HCT116 (cell line): ENCODE results near the gene WNT16. TPM values are rescaled to one million over a fixed set of nuclear protein-coding genes. Genes with fewer than 3 reads are reported as not detected.

Source experiments
- ATAC-seq: fragments of 200-7000 bp; cut with Tn5 transposase; 2 replicates; pipeline ENCODE4 v1.9.1; 2020; ENCODE audit warnings: mild to moderate bottlenecking, moderate library complexity
- BruUV-seq: library from RNA; stranded (reverse); fragments of 400-500 nt; replicated peaks from 2 replicates; lab custom pipeline; 2021; lab: Mats Ljungman, UMichigan
- CTCF ChIA-PET: fragments of 300-600 bp; sonication (Branson Sonifier 250); formaldehyde crosslinking; loops from one replicate; lab custom pipeline; 2021; ENCODE audit warnings: antibody characterized with exemption; lab: Charles Lee
- POLR2A ChIA-PET: fragments of 300-600, 350-600 bp; sonication (Branson Sonifier 250); formaldehyde crosslinking; loops from one replicate; lab custom pipeline; 2021; ENCODE audit warnings: antibody characterized with exemption; lab: Charles Lee
- RAD21 ChIA-PET, 2 experiments: fragments of 300-600 bp; sonication (Branson Sonifier 250); formaldehyde crosslinking; loops; one replicate each; lab custom pipeline; 2023; ENCODE audit warnings: low total read pairs in 2 of 2; ENCODE audit not compliant: uncharacterized antibody in 2 of 2, unreplicated experiment in 2 of 2, low non-redundant PET in 1 of 2; lab: Charles Lee
- DNase-seq: peaks from one replicate; pipeline ENCODE4 v3.0.0-alpha.2; 2010; ENCODE audit warnings: low read depth, low spot score
- H2AFZ ChIP-seq: fragments of 200-600 bp; shearing (Covaris generic), sonication (generic); 2 replicates; pipeline ENCODE4 v1.6.1; 2017; ENCODE audit warnings: low read depth, mixed run types, mixed read lengths, antibody characterized with exemption, low read length; ENCODE audit not compliant: poor library complexity, severe bottlenecking
- H3K27ac ChIP-seq: 2 replicates; pipeline ENCODE4 v1.5.1; 2012; ENCODE audit warnings: low read depth, low read length
- H3K27me3 ChIP-seq: fragments of 200-600 bp; sonication (generic); 2 replicates; pipeline ENCODE4 v1.6.1; 2016; ENCODE audit warnings: mixed run types, low read length, mixed read lengths; ENCODE audit not compliant: insufficient read depth
- H3K36me3 ChIP-seq, 2 experiments: fragments of 200-500 bp in 1 of 2; fragments of 200-600 bp in 1 of 2; sonication (Bioruptor generic) in 1 of 2; sonication (generic) in 1 of 2; 2 replicates each; pipeline versions ENCODE4 v1.5.1 to v1.6.1; 2014 to 2016; ENCODE audit warnings: low read length in 2 of 2, inconsistent platforms in 1 of 2, mixed read lengths in 1 of 2, mixed run types in 1 of 2; ENCODE audit not compliant: insufficient read depth in 2 of 2, control insufficient read depth in 1 of 2
- H3K4me1 ChIP-seq, 2 experiments: fragments of 200-600 bp in 1 of 2; sonication (generic) in 1 of 2; 2 replicates each; pipeline versions ENCODE4 v1.5.1 to v1.6.1; 2012 to 2017; ENCODE audit warnings: low read length in 2 of 2, inconsistent platforms in 1 of 2, mild to moderate bottlenecking in 1 of 2, mixed read lengths in 1 of 2, mixed run types in 1 of 2, moderate library complexity in 1 of 2; ENCODE audit not compliant: insufficient read depth in 2 of 2, control insufficient read depth in 1 of 2
- H3K4me2 ChIP-seq: fragments of 200-600 bp; sonication (generic); 2 replicates; pipeline ENCODE4 v1.6.1; 2017; ENCODE audit warnings: mixed run types, low read length, mixed read lengths
- H3K4me3 ChIP-seq, 2 experiments: fragments of 200-600 bp in 1 of 2; sonication (generic) in 1 of 2; replicated peaks in 1 of 2; 2 replicates each; pipeline ENCODE4 v1.5.1; 2011 to 2016; ENCODE audit warnings: low read length in 2 of 2, control low read depth in 1 of 2, low read depth in 1 of 2, mild to moderate bottlenecking in 1 of 2, mixed read lengths in 1 of 2, mixed run types in 1 of 2
- H3K79me2 ChIP-seq: fragments of 200-600 bp; sonication (generic); 2 replicates; pipeline ENCODE4 v1.6.1; 2017; ENCODE audit warnings: mild to moderate bottlenecking, mixed run types, low read length, moderate library complexity, mixed read lengths; ENCODE audit not compliant: insufficient read depth
- H3K9ac ChIP-seq: fragments of 200-600 bp; sonication (generic); 2 replicates; pipeline ENCODE4 v1.6.1; 2016; ENCODE audit warnings: low read length, mixed read lengths
- H3K9me2 ChIP-seq: fragments of 200-600 bp; sonication (generic), shearing (Covaris generic); 2 replicates; pipeline ENCODE4 v1.6.1; 2017; ENCODE audit warnings: mixed run types, mild to moderate bottlenecking, moderate library complexity; ENCODE audit not compliant: insufficient read depth
- H3K9me3 ChIP-seq, 2 experiments: fragments of 200-500 bp in 1 of 2; fragments of 200-600 bp in 1 of 2; sonication (Bioruptor generic) in 1 of 2; sonication (generic) in 1 of 2; 2 replicates each; pipeline ENCODE4 v1.6.1; 2014 to 2017; ENCODE audit warnings: low read length in 2 of 2, mixed read lengths in 2 of 2, inconsistent platforms in 1 of 2, low read depth in 1 of 2, mild to moderate bottlenecking in 1 of 2, mixed run types in 1 of 2, moderate library complexity in 1 of 2; ENCODE audit not compliant: control insufficient read depth in 1 of 2, insufficient read depth in 1 of 2
- H4K20me1 ChIP-seq: fragments of 200-600 bp; sonication (generic), shearing (Covaris generic); 2 replicates; pipeline ENCODE4 v1.6.1; 2017; ENCODE audit warnings: mixed run types, mild to moderate bottlenecking, moderate library complexity; ENCODE audit not compliant: insufficient read depth
- CBX3 ChIP-seq: IDR thresholded peaks from 2 replicates; pipeline ENCODE4 v1.6.1; 2012; ENCODE audit warnings: low read depth
- CEBPB ChIP-seq: IDR thresholded peaks from 2 replicates; pipeline ENCODE4 v1.6.1; 2012; ENCODE audit warnings: low read depth
- EGR1 ChIP-seq: IDR thresholded peaks from 2 replicates; pipeline ENCODE4 v1.6.1; 2012; ENCODE audit warnings: low read depth
- EZH2 ChIP-seq: fragments of 200-600 bp; sonication (generic); IDR thresholded peaks from 2 replicates; pipeline ENCODE4 v1.6.1; 2017; ENCODE audit warnings: antibody characterized with exemption, mixed run types
- EZH2phosphoT487 ChIP-seq: fragments of 200-600 bp; IDR thresholded peaks from 2 replicates; pipeline ENCODE4 v1.6.1; 2018; ENCODE audit warnings: antibody characterized with exemption, borderline replicate concordance
- FOSL1 ChIP-seq: IDR thresholded peaks from 2 replicates; pipeline ENCODE4 v1.6.1; 2012; ENCODE audit warnings: low read depth
- POLR2A ChIP-seq: IDR thresholded peaks from 2 replicates; pipeline ENCODE4 v1.7.0; 2011; ENCODE audit warnings: borderline replicate concordance; ENCODE audit not compliant: insufficient read depth, insufficient read length; ENCODE audit errors: extremely low read depth
- POLR2AphosphoS5 ChIP-seq: IDR thresholded peaks from 2 replicates; pipeline ENCODE4 v1.6.1; 2011; ENCODE audit warnings: mild to moderate bottlenecking, low read depth, low read length, moderate library complexity
- RAD21 ChIP-seq: IDR thresholded peaks from 2 replicates; pipeline ENCODE4 v1.6.1; 2012; ENCODE audit warnings: low read depth, mild to moderate bottlenecking
- SRF ChIP-seq: IDR thresholded peaks from 2 replicates; pipeline ENCODE4 v1.6.1; 2012; ENCODE audit warnings: low read depth
- TCF7L2 ChIP-seq: IDR thresholded peaks from 2 replicates; pipeline ENCODE4 v1.7.0; 2011; ENCODE audit warnings: borderline replicate concordance, inconsistent platforms; ENCODE audit not compliant: insufficient read depth, insufficient read length; ENCODE audit errors: extremely low read depth
- YY1 ChIP-seq: IDR thresholded peaks from 2 replicates; pipeline ENCODE4 v1.6.1; 2011; ENCODE audit warnings: low read length, low read depth, moderate library complexity, mild to moderate bottlenecking; ENCODE audit not compliant: insufficient replicate concordance; ENCODE audit errors: extremely low read depth
- ZFX ChIP-seq: fragments of 450-650 bp; IDR thresholded peaks from 2 replicates; pipeline ENCODE4 v1.6.1; 2017
- ZNF274 ChIP-seq: fragments of 200-500 bp; sonication (Bioruptor generic); IDR thresholded peaks from 2 replicates; pipeline ENCODE4 v1.6.1; 2014; ENCODE audit warnings: mild to moderate bottlenecking, low read depth, low read length, inconsistent platforms
- intact Hi-C: fragments of 100-400 bp; cut with micrococcal nuclease; formaldehyde crosslinking; loops from 2 replicates; pipeline ENCODE4 v1.10.0; 2022
- total RNA-seq: library from RNA; stranded (reverse); gene quantifications from one replicate; pipeline ENCODE4 v1.2.1, GENCODE V29; 2021; ENCODE audit not compliant: unreplicated experiment
- TF ChIP-seq, protein P1 (sequence below): IDR thresholded peaks from 2 replicates; pipeline ENCODE4 v1.6.1; 2012
- TF ChIP-seq, protein P2 (sequence below), 3 experiments: fragments of 200-600 bp in 1 of 3; sonication (generic) in 1 of 3; IDR thresholded peaks in 2 of 3; conservative IDR thresholded peaks in 1 of 3; 2 replicates each; pipeline ENCODE4 v1.5.1; 2012 to 2017; ENCODE audit warnings: low read depth in 2 of 3, low read length in 2 of 3, antibody characterized with exemption in 1 of 3, borderline replicate concordance in 1 of 3, control low read depth in 1 of 3, mild to moderate bottlenecking in 1 of 3, mixed read lengths in 1 of 3, mixed run types in 1 of 3, moderate library complexity in 1 of 3; ENCODE audit not compliant: insufficient read depth in 1 of 3
- TF ChIP-seq, protein P3 (sequence below): IDR thresholded peaks from 2 replicates; pipeline ENCODE4 v1.6.1; 2012

WNT16 gene
- total RNA-seq, 1 experiment from 2014 or later, result 152 TPM

DNA sequence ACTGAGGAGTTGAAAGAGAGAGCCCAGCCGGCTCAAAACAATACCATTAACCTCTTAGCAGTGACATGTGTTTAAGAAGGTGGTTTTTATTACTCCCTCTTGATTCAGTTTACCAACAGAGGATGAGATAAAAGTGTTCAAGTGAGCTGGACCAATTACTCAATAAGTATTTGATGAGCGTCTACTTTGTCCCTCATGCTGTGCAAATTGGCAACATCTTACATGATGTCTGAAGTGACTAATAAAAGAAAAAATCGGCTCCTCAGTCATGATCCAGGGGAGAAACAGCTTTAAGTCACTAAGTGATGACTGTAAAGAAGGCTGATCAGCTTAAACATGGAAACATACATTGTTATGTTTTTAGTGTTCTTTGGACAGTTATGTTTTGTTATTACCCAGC, 7.8 kb downstream of the WNT16 start:
- Histone ChIP-seq H3K9me3 (no peaks in the 10 kb centered on the region), H3K4me3 (no peak overlapping the region), H3K27me3 (no peaks in the 10 kb centered on the region), H3K36me3 (peaks cover 45 to 55% of the 10 kb centered on the region in 2 experiments), H3K9me2 (no peaks in the 10 kb centered on the region), H2AFZ (no peak overlapping the region), H3K4me1 (peaks cover 12 to 63% of the 10 kb centered on the region in 2 experiments; a peak in 3 of 4 replicates), H3K4me2 (no peak overlapping the region), H3K27ac (peak overlapping the region; percentile 20; the same call in 1 of the 2 replicates), H4K20me1 (no peaks in the 10 kb centered on the region), H3K9ac (no peak overlapping the region), H3K79me2 (peaks cover 85% of the 10 kb centered on the region)
- CTCF ChIA-PET, result interaction anchor here (1.0 kb wide), 1 partner anchor 31 kb away, joined by 3 read pairs; no protein-coding TSS in a partner anchor
- POLR2A ChIA-PET, result no interaction called here
- RAD21 ChIA-PET, result no interaction called here
- DNase-seq (no peak), ATAC-seq (peak; percentile 26; the same call in 1 of the 2 replicates)
- BruUV-seq, result no TSS peak
- TF ChIP-seq POLR2AphosphoS5 (no peak), FOSL1 (0 out of 2 replicates have a peak, but pooled peaks have one; percentile 8)
- intact Hi-C loops, result loop anchor here (5.0 to 10.0 kb wide), 2 partner anchors 352 to 384 kb away; partner anchors contain the start of genes CPED1 and ING3

DNA sequence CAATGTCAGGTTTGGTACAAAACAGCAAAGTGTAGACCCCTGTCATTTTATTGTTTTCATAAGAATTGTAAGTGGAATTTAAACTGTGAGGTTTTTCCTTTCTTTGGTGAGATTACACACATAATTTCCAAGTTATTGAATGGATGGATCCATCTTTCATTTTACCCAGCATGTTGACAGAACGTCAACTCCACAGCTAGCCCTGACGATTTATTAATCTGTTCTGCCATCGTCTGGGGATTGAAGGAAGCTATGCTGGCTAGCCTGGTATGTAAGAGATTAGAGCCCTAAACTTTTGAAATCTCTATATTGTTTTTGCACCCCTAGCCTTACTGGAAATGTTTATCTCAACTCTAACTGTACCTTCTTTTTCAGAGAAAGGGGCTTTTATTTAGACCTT, 8.6 kb downstream of the WNT16 start:
- POLR2A ChIA-PET, result no interaction called here
- CTCF ChIA-PET, result interaction anchor here (1.0 kb wide), 1 partner anchor 30 kb away, joined by 3 read pairs; no protein-coding TSS in a partner anchor
- DNase-seq, result no peak
- TF ChIP-seq, protein P1, sequence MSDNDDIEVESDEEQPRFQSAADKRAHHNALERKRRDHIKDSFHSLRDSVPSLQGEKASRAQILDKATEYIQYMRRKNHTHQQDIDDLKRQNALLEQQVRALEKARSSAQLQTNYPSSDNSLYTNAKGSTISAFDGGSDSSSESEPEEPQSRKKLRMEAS, result no peak
- no peak for TF ChIP-seq ZFX
- peak; percentile 25; the same call in 1 of the 2 replicates for TF ChIP-seq POLR2AphosphoS5
- TF ChIP-seq CBX3, result 0 out of 2 replicates have a peak, but pooled peaks have one; percentile 15
- no peak for TF ChIP-seq YY1
- no peak for TF ChIP-seq TCF7L2
- no peak for TF ChIP-seq POLR2A
- no peak for TF ChIP-seq EGR1
- TF ChIP-seq, protein P2, sequence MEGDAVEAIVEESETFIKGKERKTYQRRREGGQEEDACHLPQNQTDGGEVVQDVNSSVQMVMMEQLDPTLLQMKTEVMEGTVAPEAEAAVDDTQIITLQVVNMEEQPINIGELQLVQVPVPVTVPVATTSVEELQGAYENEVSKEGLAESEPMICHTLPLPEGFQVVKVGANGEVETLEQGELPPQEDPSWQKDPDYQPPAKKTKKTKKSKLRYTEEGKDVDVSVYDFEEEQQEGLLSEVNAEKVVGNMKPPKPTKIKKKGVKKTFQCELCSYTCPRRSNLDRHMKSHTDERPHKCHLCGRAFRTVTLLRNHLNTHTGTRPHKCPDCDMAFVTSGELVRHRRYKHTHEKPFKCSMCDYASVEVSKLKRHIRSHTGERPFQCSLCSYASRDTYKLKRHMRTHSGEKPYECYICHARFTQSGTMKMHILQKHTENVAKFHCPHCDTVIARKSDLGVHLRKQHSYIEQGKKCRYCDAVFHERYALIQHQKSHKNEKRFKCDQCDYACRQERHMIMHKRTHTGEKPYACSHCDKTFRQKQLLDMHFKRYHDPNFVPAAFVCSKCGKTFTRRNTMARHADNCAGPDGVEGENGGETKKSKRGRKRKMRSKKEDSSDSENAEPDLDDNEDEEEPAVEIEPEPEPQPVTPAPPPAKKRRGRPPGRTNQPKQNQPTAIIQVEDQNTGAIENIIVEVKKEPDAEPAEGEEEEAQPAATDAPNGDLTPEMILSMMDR (IDR thresholded peaks at IDR 0.05 in 2 of 3, conservative IDR thresholded peaks at IDR 0.05 in 1 of 3; ENCODE audit: borderline replicate concordance in 1 of 3, insufficient read depth in 1 of 3, low read depth in 2 of 3, low read length in 2 of 3), result no peak
- TF ChIP-seq EZH2, result no peak
- no peak for TF ChIP-seq ZNF274
- peak; percentile 41 for TF ChIP-seq RAD21
- no peak for TF ChIP-seq EZH2phosphoT487
- TF ChIP-seq SRF, result no peak
- TF ChIP-seq CEBPB, result no peak
- TF ChIP-seq, protein P3, sequence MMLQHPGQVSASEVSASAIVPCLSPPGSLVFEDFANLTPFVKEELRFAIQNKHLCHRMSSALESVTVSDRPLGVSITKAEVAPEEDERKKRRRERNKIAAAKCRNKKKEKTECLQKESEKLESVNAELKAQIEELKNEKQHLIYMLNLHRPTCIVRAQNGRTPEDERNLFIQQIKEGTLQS, result no peak

More for the DNA sequence above, 8.6 kb downstream of the WNT16 start:
- Histone ChIP-seq H3K9me2 (no peaks in the 10 kb centered on the region), H3K27me3 (no peaks in the 10 kb centered on the region), H3K9me3 (no peaks in the 10 kb centered on the region), H3K79me2 (peaks cover 77% of the 10 kb centered on the region), H3K4me2 (no peak overlapping the region), H3K4me1 (peaks cover 19 to 63% of the 10 kb centered on the region in 2 experiments; a peak in 3 of 4 replicates), H3K9ac (no peak overlapping the region), H3K27ac (peak overlapping the region; percentile 0; the same call in 1 of the 2 replicates), H2AFZ (no peak overlapping the region), H3K36me3 (peaks cover 42 to 47% of the 10 kb centered on the region in 2 experiments), H4K20me1 (no peaks in the 10 kb centered on the region), H3K4me3 (no peak overlapping the region)
- BruUV-seq, result no TSS peak
- no peak for ATAC-seq
- intact Hi-C loops, result loop anchor here (5.0 to 10.0 kb wide), 2 partner anchors 353 to 385 kb away; partner anchors contain the start of genes CPED1 and ING3
- RAD21 ChIA-PET, result no interaction called here
